SU-DHL-6 (cell line): ENCODE measurements around the gene MYOM3.

Experiments
- CTCF ChIP-seq: fragments of 200-600 bp; sonication (generic); IDR thresholded peaks from one replicate; pipeline ENCODE4 v1.5.1; 2017; ENCODE audit warnings: antibody characterized with exemption, mild to moderate bottlenecking, low read length, moderate library complexity; ENCODE audit not compliant: insufficient read depth, poor library complexity, severe bottlenecking
- EZH2phosphoT487 ChIP-seq: fragments of 200-600 bp; sonication (generic), shearing (Covaris generic); conservative IDR thresholded peaks from 2 replicates; pipeline ENCODE4 v1.6.1; 2018; ENCODE audit warnings: mild to moderate bottlenecking, antibody characterized with exemption, low read length, moderate library complexity, mixed read lengths

- TF ChIP-seq EZH2phosphoT487 (no peak), CTCF (no peak)
Observed at GRCh38 chr1:24141311-24141997, 29.5 kb upstream of the MYOM3 start.
